Mesenchymal stem cell (in vitro differentiated cells and primary cell): ENCODE data around the gene EPHB6.

Experiments used
- DNase-seq: peaks from one replicate; pipeline ENCODE4 v3.0.0-alpha.2; 2013
- H2AFZ ChIP-seq: one replicate; pipeline ENCODE4 v1.6.1; 2013; ENCODE audit warnings: low read depth, mild to moderate bottlenecking, control low read depth, inconsistent platforms, low read length, moderate library complexity
- H2AK5ac ChIP-seq: 2 replicates; pipeline ENCODE4 v1.6.1; 2013; ENCODE audit warnings: low read length, moderate library complexity, mild to moderate bottlenecking, inconsistent platforms; ENCODE audit not compliant: severe bottlenecking
- H2BK120ac ChIP-seq: one replicate; pipeline ENCODE4 v1.6.1; 2013; ENCODE audit warnings: low read depth, mild to moderate bottlenecking, inconsistent platforms, low read length, moderate library complexity
- H2BK12ac ChIP-seq, 2 experiments: one replicate each; pipeline ENCODE4 v1.6.1; 2013; ENCODE audit warnings: inconsistent platforms in 2 of 2, low read length in 2 of 2, mild to moderate bottlenecking in 2 of 2, moderate library complexity in 2 of 2, control low read depth in 1 of 2
- H2BK15ac ChIP-seq: one replicate; pipeline ENCODE4 v1.6.1; 2013; ENCODE audit warnings: mild to moderate bottlenecking, low read depth, inconsistent platforms; ENCODE audit not compliant: poor library complexity, severe bottlenecking
- H2BK5ac ChIP-seq: 2 replicates; pipeline ENCODE4 v1.6.1; 2013; ENCODE audit warnings: low read depth, mild to moderate bottlenecking, low read length, control low read depth, inconsistent platforms; ENCODE audit not compliant: poor library complexity, severe bottlenecking
- H3K14ac ChIP-seq, 2 experiments: one replicate each; pipeline ENCODE4 v1.6.1; 2013; ENCODE audit warnings: inconsistent platforms in 2 of 2, low read length in 2 of 2, control low read depth in 1 of 2, mild to moderate bottlenecking in 1 of 2, moderate library complexity in 1 of 2
- H3K18ac ChIP-seq, 2 experiments: one replicate each; pipeline ENCODE4 v1.6.1; 2013; ENCODE audit warnings: inconsistent platforms in 2 of 2, low read length in 2 of 2, control low read depth in 1 of 2, low read depth in 1 of 2, mild to moderate bottlenecking in 1 of 2
- H3K23ac ChIP-seq, 2 experiments: one replicate each; pipeline ENCODE4 v1.6.1; 2013; ENCODE audit warnings: inconsistent platforms in 2 of 2, low read length in 2 of 2, mild to moderate bottlenecking in 2 of 2, moderate library complexity in 2 of 2, control low read depth in 1 of 2
- H3K27ac ChIP-seq: 2 replicates; pipeline ENCODE4 v1.5.1; 2013; ENCODE audit warnings: mild to moderate bottlenecking, moderate library complexity, low read length, control low read depth, inconsistent platforms; ENCODE audit not compliant: poor library complexity, severe bottlenecking
- H3K27me3 ChIP-seq, 2 experiments: 2 replicates each; pipeline versions ENCODE4 v1.6.1 to v1.7.0; 2013; ENCODE audit warnings: low read length in 2 of 2, mild to moderate bottlenecking in 2 of 2, moderate library complexity in 2 of 2, control low read depth in 1 of 2, inconsistent platforms in 1 of 2; ENCODE audit not compliant: control insufficient read depth in 1 of 2, insufficient read depth in 1 of 2
- H3K36me3 ChIP-seq, 2 experiments: 2 replicates each; pipeline versions ENCODE4 v1.6.1 to v1.7.0; 2013; ENCODE audit warnings: low read length in 2 of 2, control low read depth in 1 of 2, inconsistent platforms in 1 of 2, low read depth in 1 of 2, mild to moderate bottlenecking in 1 of 2; ENCODE audit not compliant: insufficient read depth in 2 of 2, control insufficient read depth in 1 of 2
- H3K4ac ChIP-seq, 2 experiments: one replicate each; pipeline ENCODE4 v1.6.1; 2013; ENCODE audit warnings: inconsistent platforms in 2 of 2, low read length in 2 of 2, mild to moderate bottlenecking in 2 of 2, moderate library complexity in 2 of 2, control low read depth in 1 of 2, low read depth in 1 of 2
- H3K4me1 ChIP-seq: 2 replicates; pipeline ENCODE4 v1.6.1; 2013; ENCODE audit warnings: low read depth, low read length, control low read depth; ENCODE audit not compliant: control insufficient read depth, insufficient read depth
- H3K4me2 ChIP-seq: 2 replicates; pipeline ENCODE4 v1.6.1; 2013; ENCODE audit warnings: low read length, mild to moderate bottlenecking, inconsistent platforms; ENCODE audit not compliant: poor library complexity, severe bottlenecking
- H3K4me3 ChIP-seq, 2 experiments: 2 replicates each; pipeline versions ENCODE4 v1.5.1 to v1.7.0; 2013; ENCODE audit warnings: low read length in 2 of 2, mild to moderate bottlenecking in 2 of 2, control low read depth in 1 of 2, low read depth in 1 of 2; ENCODE audit not compliant: insufficient read depth in 1 of 2
- H3K79me1 ChIP-seq: replicated peaks from 2 replicates; pipeline ENCODE4 v1.6.1; 2013; ENCODE audit warnings: mild to moderate bottlenecking, control low read depth, low read length, inconsistent platforms; ENCODE audit not compliant: poor library complexity, severe bottlenecking
- H3K9ac ChIP-seq: 2 replicates; pipeline ENCODE4 v1.7.0; 2013; ENCODE audit warnings: mild to moderate bottlenecking, low read length, moderate library complexity
- H3K9me3 ChIP-seq: 2 replicates; pipeline ENCODE4 v1.7.0; 2013; ENCODE audit warnings: mild to moderate bottlenecking, low read length; ENCODE audit not compliant: control insufficient read depth
- H4K8ac ChIP-seq: one replicate; pipeline ENCODE4 v1.6.1; 2013; ENCODE audit warnings: inconsistent platforms, mild to moderate bottlenecking, low read length, moderate library complexity
- H4K91ac ChIP-seq: one replicate; pipeline ENCODE4 v1.6.1; 2013; ENCODE audit warnings: mild to moderate bottlenecking, low read length, inconsistent platforms
- WGBS: methylation state at CpG from one replicate; pipeline ENCODE4 v1.1.7; 2013; ENCODE audit warnings: mixed read lengths; 5-methylcytosine and 5-hydroxymethylcytosine counted together

EPHB6 gene

GRCh38 chr7:142870147-142870559, 15.3 kb downstream of the EPHB6 start:
- no peak overlapping the region for H3K23ac ChIP-seq
- H2BK5ac ChIP-seq: no peak overlapping the region

GRCh38 chr7:142870566-142871259, 15.8 kb downstream of the EPHB6 start:
- H2BK5ac ChIP-seq: no peak overlapping the region
- H2BK12ac ChIP-seq: no peak overlapping the region
- no peak overlapping the region for H3K18ac ChIP-seq
- H3K4me3 ChIP-seq: no peak overlapping the region
- H4K91ac ChIP-seq: no peak overlapping the region
- H3K9me3 ChIP-seq: no peaks in the 10 kb centered on the region
- H3K23ac ChIP-seq: no peak overlapping the region
- 86% methylated on average over 12 of the region's 14 CpGs for WGBS
- no peak overlapping the region for H3K27ac ChIP-seq
- H3K36me3 ChIP-seq: no peaks in the 10 kb centered on the region
- H2BK120ac ChIP-seq: no peak overlapping the region
- H3K79me1 ChIP-seq: no peaks in the 10 kb centered on the region
- no peak overlapping the region for H3K4ac ChIP-seq
- no peak for DNase-seq
- H3K9ac ChIP-seq: no peak overlapping the region
- no peak overlapping the region for H2BK15ac ChIP-seq
- H3K14ac ChIP-seq: no peak overlapping the region
- H3K4me1 ChIP-seq: peaks cover 2% of the 10 kb centered on the region
- H3K27me3 ChIP-seq: peaks cover 0 to 4% of the 10 kb centered on the region in 2 experiments
- no peak overlapping the region for H3K4me2 ChIP-seq
- no peak overlapping the region for H4K8ac ChIP-seq
- no peak overlapping the region for H2AK5ac ChIP-seq
- H2AFZ ChIP-seq: no peak overlapping the region

More at GRCh38 chr7:142870147-142870559, 15.3 kb downstream of the EPHB6 start:
- H3K14ac ChIP-seq: no peak overlapping the region
- no peak overlapping the region for H4K91ac ChIP-seq
- no peak overlapping the region for H4K8ac ChIP-seq
- H3K4me3 ChIP-seq: no peak overlapping the region
- no peaks in the 10 kb centered on the region for H3K9me3 ChIP-seq
- no peak overlapping the region for H2BK12ac ChIP-seq
- no peak overlapping the region for H3K27ac ChIP-seq
- H2BK15ac ChIP-seq: no peak overlapping the region
- no peak overlapping the region for H2AFZ ChIP-seq
- H3K18ac ChIP-seq: no peak overlapping the region
- no peaks in the 10 kb centered on the region for H3K27me3 ChIP-seq
- no peaks in the 10 kb centered on the region for H3K36me3 ChIP-seq
- H3K4me2 ChIP-seq: no peak overlapping the region
- no peak overlapping the region for H2AK5ac ChIP-seq
- DNase-seq: no peak
- no peaks in the 10 kb centered on the region for H3K79me1 ChIP-seq
- no peak overlapping the region for H2BK120ac ChIP-seq
- H3K4me1 ChIP-seq: peaks cover 2% of the 10 kb centered on the region
- 84% methylated on average over 8 of the region's 8 CpGs for WGBS
- no peak overlapping the region for H3K4ac ChIP-seq
- H3K9ac ChIP-seq: no peak overlapping the region

GRCh38 chr7:142871260-142872105, 16.6 kb downstream of the EPHB6 start:
- Histone ChIP-seq H2AFZ (no peak overlapping the region), H3K9me3 (no peaks in the 10 kb centered on the region), H3K14ac (no peak overlapping the region), H3K36me3 (no peaks in the 10 kb centered on the region), H4K91ac (no peak overlapping the region), H3K27ac (no peak overlapping the region), H2BK120ac (no peak overlapping the region), H3K27me3 (peaks cover 0 to 9% of the 10 kb centered on the region in 2 experiments), H3K4me2 (no peak overlapping the region), H3K18ac (no peak overlapping the region), H2BK12ac (no peak overlapping the region), H4K8ac (no peak overlapping the region), H2BK15ac (no peak overlapping the region), H2AK5ac (no peak overlapping the region), H3K23ac (no peak overlapping the region), H3K4me3 (no peak overlapping the region), H3K4me1 (peaks cover 2% of the 10 kb centered on the region), H3K79me1 (no peaks in the 10 kb centered on the region), H3K9ac (no peak overlapping the region), H3K4ac (no peak overlapping the region), H2BK5ac (no peak overlapping the region)
- DNase-seq: no peak
- WGBS: 91% methylated on average over 23 of the region's 23 CpGs

GRCh38 chr7:142872106-142872675, 17.3 kb downstream of the EPHB6 start:
- 91% methylated on average over 14 of the region's 15 CpGs for WGBS
- H2BK12ac ChIP-seq: no peak overlapping the region
- peaks cover 0 to 16% of the 10 kb centered on the region in 2 experiments for H3K27me3 ChIP-seq
- no peak overlapping the region for H2AK5ac ChIP-seq
- no peak overlapping the region for H3K23ac ChIP-seq
- H2AFZ ChIP-seq: peak overlapping the region; percentile 10
- no peak overlapping the region for H3K4me2 ChIP-seq
- no peak overlapping the region for H3K14ac ChIP-seq
- H4K91ac ChIP-seq: no peak overlapping the region
- no peak overlapping the region for H2BK15ac ChIP-seq
- no peak overlapping the region for H3K27ac ChIP-seq
- H3K9ac ChIP-seq: no peak overlapping the region
- no peak for DNase-seq
- no peak overlapping the region for H3K4me3 ChIP-seq
- H3K4me1 ChIP-seq: peaks cover 2% of the 10 kb centered on the region
- H3K4ac ChIP-seq: no peak overlapping the region
- no peaks in the 10 kb centered on the region for H3K36me3 ChIP-seq
- no peaks in the 10 kb centered on the region for H3K9me3 ChIP-seq
- H2BK5ac ChIP-seq: no peak overlapping the region
- H4K8ac ChIP-seq: no peak overlapping the region
- H3K79me1 ChIP-seq: no peaks in the 10 kb centered on the region
- no peak overlapping the region for H2BK120ac ChIP-seq
- no peak overlapping the region for H3K18ac ChIP-seq
